Hepatic stellate cell (primary cell): Measurements from ENCODE around the gene ENTHD1.
"Not testable (repeated sequence)": the region's sequence is repeated elsewhere in the genome, so short reads cannot be mapped to it uniquely, and the experiment has no call there.

Experiments
- DNase-seq: peaks from one replicate; pipeline ENCODE4 v3.0.0; 2011; ENCODE audit warnings: low spot score

ENTHD1 gene

GRCh38 chr22:39925273-39925672 lies 31.7 kb upstream of the ENTHD1 start:
- DNase-seq, result no peak

GRCh38 chr22:39924286-39924685 lies 30.7 kb upstream of the ENTHD1 start:
- no peak for DNase-seq

- no peak for DNase-seq
Measured at GRCh38 chr22:39923696-39924095, 30.1 kb upstream of the ENTHD1 start.

- DNase-seq, result no peak
Measured at GRCh38 chr22:39920134-39920743, 26.7 kb upstream of the ENTHD1 start.

- DNase-seq, result no peak
Measured at GRCh38 chr22:39917776-39918495, 24.4 kb upstream of the ENTHD1 start.

- no peak for DNase-seq
Measured at GRCh38 chr22:39917197-39917643, 23.7 kb upstream of the ENTHD1 start.

- DNase-seq, result no peak
Measured at GRCh38 chr22:39916496-39916895, 22.9 kb upstream of the ENTHD1 start.

- no peak for DNase-seq
Measured at GRCh38 chr22:39915295-39915726, 21.8 kb upstream of the ENTHD1 start.

GRCh38 chr22:39914584-39914983 lies 21.0 kb upstream of the ENTHD1 start:
- DNase-seq, result no peak

- no peak for DNase-seq
Measured at GRCh38 chr22:39913886-39914285, 20.3 kb upstream of the ENTHD1 start.

- DNase-seq, result no peak
Measured at GRCh38 chr22:39913321-39913720, 19.8 kb upstream of the ENTHD1 start.

- DNase-seq, result no peak
Measured at GRCh38 chr22:39910876-39911613, 17.5 kb upstream of the ENTHD1 start.

- no peak for DNase-seq
Measured at GRCh38 chr22:39908737-39909136, 15.2 kb upstream of the ENTHD1 start.

- DNase-seq, result no peak
Measured at GRCh38 chr22:39908136-39908535, 14.6 kb upstream of the ENTHD1 start.

- no peak for DNase-seq
Measured at GRCh38 chr22:39907605-39908097, 14.1 kb upstream of the ENTHD1 start.

- DNase-seq, result no peak
Measured at GRCh38 chr22:39907047-39907446, 13.5 kb upstream of the ENTHD1 start.

- no peak for DNase-seq
Measured at GRCh38 chr22:39906207-39906606, 12.6 kb upstream of the ENTHD1 start.

- no peak for DNase-seq
Measured at GRCh38 chr22:39905687-39906086, 12.1 kb upstream of the ENTHD1 start.

GRCh38 chr22:39904862-39905261 lies 11.3 kb upstream of the ENTHD1 start:
- DNase-seq, result no peak

- not testable (repeated sequence) for DNase-seq
Measured at GRCh38 chr22:39904024-39904423, 10.5 kb upstream of the ENTHD1 start.

GRCh38 chr22:39901565-39902146 lies 8.1 kb upstream of the ENTHD1 start:
- DNase-seq, result no peak
